Activated CD8-positive, alpha-beta memory T cell treated with anti-CD3 and anti-CD28 coated beads for 24 hours (primary cell): ENCODE data around the gene CDH2.

Experiments
- DNase-seq: peaks from one replicate; pipeline ENCODE4 v3.0.0-alpha.2; 2020

The CDH2 gene

DNA sequence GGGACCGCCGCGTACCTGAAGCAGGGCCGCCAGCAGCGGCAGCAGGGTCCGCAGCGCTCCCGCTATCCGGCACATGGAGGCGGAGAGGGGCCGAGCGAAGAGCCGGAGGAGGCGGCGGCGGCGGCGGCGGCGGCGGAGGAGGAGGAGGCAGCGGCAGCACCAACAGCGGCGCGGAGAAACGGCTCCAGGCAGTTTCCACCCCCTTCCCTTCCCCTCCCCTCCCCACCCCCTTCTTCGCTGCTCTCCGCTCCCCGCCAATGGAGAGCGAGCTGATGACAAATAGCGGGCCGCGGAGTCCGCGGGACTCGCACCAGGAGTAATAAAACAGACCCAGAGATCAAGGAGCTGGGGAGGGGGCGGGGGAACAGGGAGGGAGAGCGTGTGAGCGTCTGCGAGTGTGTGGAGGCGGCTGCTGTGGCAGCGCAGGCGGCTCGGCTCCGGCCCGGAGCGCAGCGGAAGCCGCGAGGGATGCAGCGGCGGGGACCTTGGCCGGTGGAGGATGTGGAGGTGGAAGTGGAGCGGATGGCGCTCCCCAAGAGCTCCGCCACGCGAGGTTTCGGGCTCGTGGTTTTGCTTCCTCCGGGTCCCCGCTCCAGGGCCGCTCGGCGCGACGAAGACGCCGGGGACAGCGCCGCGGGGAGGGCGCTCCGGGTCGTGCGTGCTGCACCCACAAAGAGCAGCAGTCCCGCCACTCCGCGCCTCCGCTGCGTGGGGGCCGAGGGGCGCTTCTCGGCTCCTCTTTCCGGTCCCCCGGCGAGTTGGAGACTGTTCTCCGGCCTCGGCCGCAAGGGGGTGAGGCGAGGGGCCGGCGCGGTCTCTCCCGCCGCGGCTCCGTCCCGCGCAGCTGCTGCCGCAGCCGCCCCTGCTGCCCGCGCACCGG is at the start of gene CDH2:
Gene CDH2 (minus strand): TSS at position 183 of the 880 bp plus-strand sequence. CDS start 108 bp downstream, at position 75.
- peak; percentile 58 for DNase-seq

DNA sequence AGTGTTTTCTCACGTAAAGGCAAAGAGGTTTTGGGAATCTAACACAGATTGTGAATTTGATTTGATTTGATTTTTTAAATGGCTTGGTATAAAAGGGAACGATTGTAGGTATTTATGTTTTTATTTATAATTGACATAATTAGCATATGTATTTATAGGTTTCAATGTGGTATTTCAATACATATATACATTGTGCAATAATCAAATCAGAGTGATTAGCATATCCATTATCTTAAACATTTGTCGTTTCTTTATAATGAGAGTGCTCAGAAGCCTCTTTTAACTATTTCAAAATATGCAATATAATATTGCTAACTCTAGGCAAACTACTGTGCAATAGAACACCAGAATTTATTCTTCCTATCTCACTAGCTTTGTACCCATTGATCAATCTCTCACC is 35.1 kb upstream of the CDH2 start:
- no peak for DNase-seq

DNA sequence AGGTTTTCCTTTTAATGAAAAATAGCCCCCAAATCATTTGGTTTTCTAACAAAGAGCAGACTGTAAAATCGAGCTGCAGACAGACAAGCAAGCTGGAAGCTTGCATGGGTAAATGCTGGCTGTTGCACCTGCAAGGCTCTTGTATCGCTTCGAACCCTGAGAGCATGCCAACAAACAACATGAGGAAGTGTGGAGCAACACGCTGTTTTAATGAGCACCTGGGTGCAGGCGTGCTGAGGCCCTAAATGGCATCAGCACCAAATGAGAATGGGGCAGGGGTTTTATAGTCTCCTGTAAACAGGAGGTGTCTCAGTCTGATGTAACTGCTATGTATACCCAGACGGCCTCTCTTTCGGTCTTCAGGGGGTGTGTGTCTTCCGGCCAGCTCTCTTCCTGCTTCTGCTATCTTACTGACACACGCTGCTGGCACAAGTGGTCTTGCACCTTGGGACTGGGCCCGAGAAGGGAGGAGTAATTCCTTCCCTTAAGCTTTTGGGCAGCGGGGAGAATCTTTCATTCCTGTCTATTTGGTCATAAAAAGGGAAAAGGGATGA is 31.9 kb upstream of the CDH2 start:
- DNase-seq, result no peak

DNA sequence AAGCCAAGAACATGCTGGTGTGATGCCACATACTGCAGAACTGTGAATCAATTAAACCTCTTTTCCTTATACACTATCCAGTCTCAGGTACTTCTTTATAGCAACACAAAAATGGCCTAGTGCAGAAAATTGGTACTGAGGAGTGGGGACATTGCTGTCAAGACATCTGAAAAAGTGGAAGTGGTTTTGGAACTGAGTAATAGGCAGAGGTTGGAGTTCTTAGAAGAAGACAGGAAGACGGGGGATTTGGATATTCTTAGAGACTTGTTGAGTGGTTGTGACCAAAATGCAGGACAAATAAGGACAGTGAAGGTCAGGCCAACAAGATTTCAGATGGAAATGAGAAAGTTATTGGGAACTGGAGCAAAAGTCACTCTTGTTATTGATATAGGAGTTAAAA is 31.3 kb upstream of the CDH2 start:
- no peak for DNase-seq

DNA sequence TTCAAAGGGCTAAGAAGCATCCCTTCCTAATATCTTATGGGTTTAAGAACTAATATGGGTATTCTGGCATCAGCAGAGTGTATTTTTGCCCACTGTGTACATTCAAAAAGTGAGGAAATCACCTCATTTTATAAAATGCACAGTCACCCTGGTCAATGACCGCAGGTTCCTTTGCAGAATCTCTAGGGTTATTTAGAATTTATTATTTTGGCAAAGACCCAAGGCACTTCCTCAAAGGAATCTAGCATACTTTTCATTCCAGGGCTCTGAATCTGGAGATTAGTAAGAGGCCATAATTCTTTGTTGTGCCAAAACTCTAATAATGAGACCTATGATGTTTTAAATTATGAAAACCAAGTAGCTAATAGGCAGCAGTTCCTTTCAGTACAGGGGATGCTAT is 27.2 kb upstream of the CDH2 start:
- DNase-seq, result no peak

DNA sequence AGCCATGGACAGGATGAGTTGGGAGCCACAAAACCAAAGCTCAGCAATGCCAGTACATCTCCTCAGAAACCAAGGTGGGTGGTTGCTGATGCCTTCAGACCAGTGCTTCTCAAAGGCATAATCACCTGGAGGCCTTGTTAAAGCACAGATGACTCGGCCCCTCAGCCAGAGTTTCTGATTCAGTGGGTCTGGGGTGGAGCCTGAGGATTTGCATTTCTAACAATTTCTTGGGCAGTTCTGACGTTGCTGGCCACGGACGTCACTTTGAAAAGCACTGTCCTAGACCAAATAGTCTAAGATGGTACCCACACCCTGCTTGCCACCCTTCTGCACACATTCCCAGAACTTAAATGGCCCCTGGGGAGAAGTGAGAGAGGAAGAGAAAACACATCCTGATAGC is 24.1 kb upstream of the CDH2 start:
- DNase-seq, result no peak

DNA sequence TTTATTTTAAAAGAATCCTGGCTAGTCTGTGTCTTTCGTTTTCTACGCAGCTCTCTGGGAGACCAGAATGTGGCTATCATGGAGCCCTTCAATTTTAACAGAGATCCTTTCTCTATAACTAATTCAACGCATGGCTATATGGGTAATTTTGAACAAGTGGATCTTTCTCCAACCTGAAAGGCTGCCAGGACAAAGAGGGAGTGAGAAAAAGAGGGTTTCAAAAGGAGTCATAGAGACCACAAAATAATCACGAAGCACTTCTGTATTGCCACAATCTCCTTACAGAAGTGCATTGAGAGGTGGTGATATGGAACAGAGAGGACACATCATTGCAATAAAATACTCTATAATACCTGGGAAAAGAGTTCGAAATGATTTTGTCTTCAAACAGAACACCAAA is 21.7 kb upstream of the CDH2 start:
- DNase-seq, result no peak

DNA sequence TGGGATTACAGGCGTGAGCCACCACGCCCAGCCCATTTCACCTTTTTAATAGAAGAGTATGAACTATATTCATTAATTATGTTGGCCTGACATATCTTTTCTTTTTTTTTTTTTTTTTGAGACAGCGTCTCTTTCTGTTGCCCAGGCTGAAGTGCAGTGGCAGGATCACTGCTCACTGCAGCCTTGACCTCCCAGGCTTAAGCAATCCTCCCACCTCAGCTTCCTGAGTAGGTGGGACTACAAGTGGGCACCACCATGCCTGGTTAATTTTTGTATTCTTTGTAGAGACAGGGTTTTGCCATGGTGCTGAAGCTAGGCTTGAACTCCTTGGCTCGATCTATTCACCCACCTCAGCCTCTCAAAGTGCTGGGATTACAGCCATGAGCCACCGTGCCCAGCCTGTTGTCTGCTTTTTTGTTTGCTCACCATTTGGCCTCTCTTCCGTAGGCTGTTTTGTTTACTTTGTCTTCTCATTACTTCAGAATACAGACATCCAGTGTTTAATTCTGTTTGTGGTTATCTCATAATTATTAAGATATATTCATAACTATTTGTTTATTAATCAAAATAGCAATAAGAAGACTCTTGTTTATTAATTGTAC is 16.3 kb upstream of the CDH2 start:
- DNase-seq, result no peak

DNA sequence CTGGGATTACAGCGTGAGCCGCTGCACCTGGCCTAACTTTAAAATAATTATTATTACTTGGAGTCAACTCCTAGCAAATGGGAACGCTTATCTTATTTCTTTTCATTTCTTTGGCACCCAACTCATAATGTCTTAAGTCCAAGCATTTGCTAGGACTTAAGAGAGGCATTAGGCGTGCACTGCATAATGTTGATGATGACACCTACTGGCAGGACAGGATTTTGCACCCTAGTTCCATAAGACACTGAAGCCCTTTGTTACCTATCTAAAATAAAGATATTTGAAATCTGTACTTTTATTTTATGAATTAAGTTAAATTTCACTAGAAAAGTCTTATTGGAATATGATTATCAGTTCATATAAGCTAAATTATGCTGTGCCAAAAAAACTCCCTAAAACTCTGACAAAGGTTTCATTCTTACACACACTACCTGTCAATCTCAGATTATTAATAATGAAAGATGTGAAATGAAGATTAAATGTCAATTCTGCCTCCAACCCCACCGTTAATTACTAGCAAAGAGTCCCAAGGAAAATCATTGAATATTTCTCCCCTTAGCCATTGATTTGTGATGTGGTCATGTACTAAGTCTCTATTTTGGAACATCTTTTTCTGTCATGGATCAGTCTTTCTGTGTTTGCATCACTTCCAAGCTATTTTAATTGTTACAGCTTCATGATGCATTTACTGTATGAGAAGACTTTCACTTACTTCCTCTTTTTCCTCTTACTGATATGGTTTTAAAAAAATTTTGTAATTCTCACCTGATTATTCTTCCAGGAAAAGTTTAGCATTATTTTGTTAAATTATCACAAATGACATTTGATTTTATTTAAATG is 12.7 kb upstream of the CDH2 start:
- no peak for DNase-seq

DNA sequence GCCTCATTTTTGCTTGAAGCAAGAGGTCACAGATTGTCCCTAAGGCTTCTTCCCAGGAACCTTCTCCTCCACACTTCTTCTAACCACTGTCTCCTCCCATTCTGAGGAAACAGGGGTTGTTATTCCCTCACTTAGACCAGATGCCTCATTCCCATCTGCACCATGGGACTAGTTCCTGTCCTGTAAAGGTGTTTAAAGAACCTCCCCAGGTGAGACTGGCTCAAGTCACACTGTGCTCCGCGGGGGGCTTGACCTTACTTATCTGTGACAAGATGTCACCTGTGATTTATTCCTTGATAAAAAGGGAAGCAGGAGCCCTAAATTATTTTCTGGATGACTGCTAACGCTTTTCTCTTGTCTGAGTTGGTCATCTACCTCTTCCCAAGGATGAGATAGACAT is 8.2 kb upstream of the CDH2 start:
- no peak for DNase-seq

DNA sequence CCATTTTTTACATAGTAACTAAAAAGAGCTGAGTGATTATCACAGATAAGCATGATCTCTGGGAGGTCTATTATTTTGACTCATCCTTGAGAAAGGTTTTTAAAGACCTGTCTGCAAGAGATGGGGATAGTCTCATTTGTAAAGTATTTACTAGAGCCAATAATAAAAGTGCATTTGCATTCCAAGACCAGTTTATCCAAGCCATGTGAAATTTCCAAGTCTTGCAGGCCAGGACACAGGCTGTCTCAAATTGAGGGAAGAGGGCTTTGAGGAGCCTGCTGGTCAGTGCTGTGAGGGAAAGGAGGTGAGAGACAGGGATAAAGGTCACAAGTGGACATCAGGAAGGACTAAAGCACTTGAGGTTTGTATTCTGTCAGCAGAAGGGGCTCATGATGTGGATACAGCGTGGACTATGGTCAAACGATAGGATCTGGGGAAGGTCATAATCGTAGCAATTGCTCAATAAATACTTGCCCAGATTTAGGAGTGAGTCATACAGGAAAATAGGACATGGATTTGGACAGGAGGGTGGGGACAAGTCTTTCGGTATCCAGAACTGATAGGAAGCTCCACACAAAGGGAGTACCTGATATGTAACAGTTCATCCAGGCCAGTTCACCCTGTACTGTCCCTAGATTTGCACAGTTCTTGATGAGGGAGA is 6.6 kb upstream of the CDH2 start:
- no peak for DNase-seq

DNA sequence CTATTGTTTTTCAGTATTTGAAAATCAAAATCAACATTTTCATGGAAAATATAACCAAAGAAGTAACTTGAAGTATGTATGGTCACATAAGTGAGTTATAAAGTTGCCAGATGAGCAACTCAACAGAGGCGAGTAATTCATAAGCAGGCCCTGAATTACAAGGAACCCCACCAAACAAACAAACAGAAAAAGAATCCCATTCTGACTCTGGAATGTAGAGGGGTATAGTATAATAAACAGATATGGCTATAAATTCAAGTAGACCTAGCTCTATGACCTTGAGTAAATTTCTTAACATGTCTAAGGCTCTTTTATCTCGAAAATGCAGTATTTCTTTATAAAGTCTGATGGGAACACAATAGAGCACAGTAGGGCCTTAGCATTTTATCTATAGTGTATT is 4.7 kb upstream of the CDH2 start:
- DNase-seq, result no peak

DNA sequence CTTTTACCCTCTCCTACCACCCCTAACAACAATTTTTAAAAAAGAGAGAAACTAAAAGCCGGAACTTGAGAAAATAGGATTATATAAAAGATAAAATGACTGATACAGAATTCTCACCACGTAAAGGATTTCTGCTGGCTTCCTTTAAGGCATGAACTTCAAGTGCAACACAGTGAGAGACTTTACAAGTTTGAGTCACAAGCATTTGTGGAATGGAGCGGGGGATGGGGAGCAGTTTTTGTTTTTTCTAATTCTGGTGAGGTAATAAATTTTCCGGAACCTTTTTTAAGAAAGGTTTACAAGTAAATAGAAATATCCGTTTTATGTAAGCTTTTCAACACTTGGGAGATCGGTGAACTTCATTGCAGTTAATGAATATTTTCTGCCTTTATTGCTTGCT is 1.8 kb upstream of the CDH2 start:
- no peak for DNase-seq

DNA sequence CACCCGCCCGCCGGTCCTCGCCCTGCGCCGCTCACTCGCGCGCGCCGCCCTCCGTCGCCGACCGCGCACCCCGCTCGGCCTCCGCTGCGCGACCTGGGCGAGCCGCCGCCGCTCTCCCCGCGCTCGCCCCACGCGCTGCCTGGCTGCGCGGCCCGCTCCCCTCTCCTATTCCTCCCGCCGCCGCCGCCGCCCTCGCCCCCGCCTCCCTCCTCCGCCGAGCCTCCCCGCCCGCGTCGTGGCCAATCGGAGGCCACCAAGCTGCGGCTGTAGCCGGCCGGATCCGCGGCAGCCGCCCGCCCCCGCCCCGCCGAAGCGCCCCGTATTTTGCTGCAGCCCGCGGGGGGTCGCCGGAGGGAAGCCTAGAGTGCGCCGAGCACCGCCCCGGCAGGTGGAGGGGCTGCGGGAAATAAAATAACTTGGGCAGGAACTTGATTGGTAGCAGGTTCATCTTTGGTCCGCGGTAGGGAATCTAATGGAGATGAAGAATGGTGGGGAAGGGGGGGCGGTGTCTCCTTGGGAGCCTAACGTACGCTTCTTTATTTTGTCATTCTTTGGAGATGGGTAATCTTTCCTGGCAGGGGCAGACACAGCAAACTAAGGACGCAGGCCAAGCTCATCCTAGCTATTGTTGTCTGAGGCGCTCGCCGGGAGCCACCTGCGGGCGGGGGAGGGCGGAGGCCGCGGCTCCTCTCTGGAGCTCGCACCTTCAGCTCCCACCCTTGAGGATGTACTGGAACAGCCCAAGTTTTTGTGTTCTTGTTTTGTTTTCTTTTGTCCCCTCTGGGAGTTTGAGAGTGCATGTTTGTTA is 1.1 kb upstream of the CDH2 start:
- no peak for DNase-seq

DNA sequence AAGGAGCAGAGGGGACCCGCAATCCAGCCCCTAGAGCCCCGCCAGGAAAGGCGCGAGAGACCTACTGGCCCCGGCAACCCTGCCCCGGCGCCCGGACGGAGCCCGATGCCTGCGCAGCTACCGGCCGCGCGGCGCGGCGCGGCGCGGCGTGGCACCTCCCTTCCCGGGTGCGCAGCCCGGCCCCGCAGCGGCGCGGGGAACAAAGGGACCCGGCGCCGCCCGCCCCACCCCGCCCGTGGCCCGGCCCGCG is 307 bp downstream of the CDH2 start:
- peak; percentile 54 for DNase-seq

DNA sequence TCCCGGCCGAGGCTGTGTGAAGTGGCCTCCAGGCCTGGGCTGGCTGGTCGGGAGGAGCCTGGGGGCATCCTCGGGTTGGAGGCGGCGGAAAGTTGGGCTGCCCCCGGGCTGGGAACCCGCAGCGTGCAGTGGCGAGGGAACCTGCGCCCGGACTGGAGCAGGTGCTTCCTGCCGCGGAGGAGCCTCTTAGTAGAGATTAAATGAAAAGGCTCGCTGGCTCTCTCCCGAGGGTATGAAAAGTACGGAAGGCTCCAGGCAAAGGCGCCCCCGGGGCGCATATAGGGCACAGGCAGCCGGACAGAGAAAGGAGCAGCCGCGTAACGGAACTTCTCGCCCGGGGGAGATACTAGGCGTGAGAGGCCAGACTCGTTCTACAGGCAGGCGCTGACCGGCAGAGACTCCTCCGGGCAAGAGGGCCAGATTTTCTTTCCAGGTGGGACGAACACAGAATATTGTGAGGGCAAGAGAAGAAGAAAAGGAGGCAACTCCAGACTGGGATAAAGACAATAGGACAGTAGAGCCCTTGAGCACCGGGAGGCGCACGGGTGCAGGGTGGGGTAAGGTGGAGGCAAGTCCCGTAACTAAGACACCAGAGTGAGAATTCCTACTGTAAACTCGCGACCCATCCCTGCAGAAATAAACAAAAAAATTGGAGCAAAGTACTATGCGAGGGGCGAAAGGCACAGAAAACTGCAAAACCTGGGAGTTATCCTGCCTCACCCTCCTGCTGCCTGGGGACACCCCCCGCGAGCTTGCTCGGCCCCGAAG is 816 bp downstream of the CDH2 start:
- DNase-seq, result no peak

DNA sequence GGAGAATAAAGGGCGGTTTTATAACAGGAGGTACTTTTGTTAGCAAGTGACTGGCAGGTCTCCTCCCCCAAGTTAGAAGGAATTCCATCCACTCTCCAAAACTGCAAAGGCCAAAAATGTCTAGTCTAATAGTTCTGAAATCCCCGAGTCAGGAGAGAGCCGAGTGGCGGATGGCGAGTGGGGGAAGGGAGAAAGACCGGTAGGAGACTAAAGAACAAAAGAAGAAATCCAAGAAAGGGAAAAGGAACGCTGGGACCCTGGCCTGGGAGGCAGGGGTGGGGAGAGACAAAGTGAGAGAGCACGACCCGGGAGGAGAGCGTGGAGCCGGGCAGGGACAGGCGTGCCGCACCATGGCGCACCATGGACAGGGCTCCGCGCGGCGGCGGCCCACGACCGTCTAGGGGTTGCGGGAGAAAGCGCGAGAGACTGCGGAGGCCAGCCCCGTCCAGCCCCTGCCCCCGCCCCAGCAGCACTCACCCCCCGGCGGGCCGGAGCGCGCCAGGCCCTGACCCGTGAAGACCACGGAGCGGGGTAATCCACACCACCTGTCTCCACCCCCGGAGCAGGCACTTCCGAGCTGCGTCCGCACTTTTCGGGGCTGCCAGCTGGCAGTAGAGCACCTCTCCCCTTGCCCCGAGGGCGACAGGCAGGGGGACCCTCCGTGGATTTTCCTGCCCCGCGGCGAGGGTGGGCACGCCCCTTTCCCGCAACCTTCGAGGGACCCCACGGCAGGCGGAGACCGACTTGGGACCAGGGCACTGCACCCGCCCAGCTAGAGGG is 1.6 kb downstream of the CDH2 start:
- no peak for DNase-seq

DNA sequence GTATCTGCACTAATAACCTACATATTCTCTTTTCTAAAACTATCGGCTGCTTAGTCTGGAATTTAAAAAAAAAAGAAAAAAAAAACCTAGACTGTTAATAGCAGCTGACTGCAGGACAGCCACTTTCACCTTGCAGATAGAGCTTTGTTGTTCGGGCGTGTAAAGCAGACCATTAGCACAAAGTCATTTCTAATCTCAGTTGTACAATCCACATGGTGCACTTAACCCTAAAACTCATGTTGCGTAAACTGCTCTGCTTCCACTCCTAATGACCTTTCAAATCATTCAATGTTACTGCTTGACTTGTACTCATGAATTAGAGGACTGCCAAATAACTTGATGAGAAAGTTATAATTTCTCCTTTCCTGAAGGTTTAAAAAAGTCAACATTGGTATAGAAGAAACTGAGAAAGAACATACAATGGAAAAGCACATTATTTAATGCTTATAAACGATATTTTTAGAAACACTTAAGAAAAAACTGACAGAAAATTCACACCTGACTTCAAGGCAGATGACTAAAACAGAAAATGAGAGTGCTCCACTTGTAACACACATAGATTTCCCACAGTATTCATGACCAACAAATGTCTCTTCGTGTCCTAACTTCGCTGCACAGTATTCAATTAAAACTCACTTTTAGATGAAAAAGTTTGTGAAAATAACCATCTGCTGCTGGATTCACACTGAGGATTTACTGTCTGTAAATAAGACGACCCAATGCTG is 2.6 kb downstream of the CDH2 start:
- DNase-seq, result no peak

DNA sequence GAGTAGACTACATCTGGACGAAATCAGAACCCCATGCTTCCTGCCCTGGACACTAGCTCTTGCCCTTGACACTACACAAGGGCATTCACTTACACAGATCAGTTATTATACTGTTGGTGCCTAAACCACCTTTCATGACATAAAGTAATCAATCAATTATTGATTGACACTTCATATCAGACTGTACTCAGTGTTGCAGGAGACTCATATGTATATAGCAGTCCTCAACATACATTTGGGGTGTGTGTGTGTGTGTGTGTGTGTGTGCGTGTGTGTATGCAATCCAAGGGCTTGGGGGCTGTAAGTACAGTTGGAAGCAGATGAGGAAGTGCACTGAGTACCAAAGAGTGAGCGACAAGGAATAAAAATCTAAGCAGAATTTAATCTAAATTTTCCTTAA is 5.1 kb downstream of the CDH2 start:
- no peak for DNase-seq

DNA sequence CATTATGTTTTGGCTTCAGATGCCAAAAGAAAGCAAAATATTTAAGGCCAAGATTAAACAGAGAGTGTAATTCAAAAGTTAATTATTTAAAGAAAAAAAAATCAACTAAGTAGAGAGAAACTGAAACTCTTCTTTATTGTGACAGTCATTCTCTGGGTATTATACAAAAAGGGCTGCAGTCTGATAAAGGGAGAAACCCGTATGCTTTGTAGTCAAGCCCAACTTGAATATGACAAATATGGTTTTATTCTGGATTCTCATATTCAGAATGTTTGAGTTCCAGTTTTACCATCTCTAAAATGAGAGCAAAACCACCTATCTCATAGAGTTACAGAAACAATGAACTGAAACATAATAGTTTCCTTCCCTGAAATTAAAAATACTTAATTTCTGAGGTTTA is 8.2 kb downstream of the CDH2 start:
- DNase-seq, result no peak
